ENCODE measurements around the gene C9orf50. TPM values are rescaled to one million over a fixed set of nuclear protein-coding genes. Genes with fewer than 3 reads are reported as not detected.

C9orf50 gene
- polyA plus RNA-seq, 2 of the 4 experiments (the other 2 are of a cell fraction), result 0.05 to 0.10 TPM

DNA sequence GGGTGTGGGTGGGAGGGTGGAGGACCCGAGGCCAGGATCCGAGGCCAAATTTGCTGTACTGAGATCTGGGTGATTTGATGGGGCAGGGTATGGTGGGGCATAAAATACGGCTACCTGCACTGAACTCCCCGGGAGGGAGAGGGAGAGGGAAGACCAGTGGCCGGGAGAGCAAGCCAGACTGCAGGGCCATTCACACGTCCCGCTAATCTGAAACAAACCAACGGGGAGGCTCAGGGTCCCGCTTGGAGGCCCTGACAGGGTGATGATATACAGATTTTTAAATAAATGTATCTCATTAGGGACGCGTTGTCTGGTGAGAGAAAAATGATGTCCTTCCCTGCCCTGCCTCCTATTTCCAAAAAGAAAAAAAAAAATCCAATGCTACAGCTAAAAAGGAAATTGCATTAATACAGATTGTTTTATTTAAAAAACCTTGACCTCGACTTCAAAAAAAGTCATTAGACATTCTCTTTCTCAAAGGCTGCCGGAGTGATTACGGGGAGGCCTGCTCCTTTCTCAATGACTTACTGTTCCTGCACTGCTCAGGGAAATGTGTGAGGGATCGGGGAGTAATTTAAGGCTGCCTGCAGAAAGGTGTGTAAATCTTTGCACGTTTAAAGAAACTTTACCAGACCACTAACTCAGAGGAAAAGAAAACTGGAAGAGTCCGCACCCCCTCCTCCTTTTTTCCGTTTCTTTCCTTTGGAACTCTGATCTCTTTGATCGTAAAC lies 33.1 kb upstream of the C9orf50 start (continued):
- TF ChIP-seq, protein P1, sequence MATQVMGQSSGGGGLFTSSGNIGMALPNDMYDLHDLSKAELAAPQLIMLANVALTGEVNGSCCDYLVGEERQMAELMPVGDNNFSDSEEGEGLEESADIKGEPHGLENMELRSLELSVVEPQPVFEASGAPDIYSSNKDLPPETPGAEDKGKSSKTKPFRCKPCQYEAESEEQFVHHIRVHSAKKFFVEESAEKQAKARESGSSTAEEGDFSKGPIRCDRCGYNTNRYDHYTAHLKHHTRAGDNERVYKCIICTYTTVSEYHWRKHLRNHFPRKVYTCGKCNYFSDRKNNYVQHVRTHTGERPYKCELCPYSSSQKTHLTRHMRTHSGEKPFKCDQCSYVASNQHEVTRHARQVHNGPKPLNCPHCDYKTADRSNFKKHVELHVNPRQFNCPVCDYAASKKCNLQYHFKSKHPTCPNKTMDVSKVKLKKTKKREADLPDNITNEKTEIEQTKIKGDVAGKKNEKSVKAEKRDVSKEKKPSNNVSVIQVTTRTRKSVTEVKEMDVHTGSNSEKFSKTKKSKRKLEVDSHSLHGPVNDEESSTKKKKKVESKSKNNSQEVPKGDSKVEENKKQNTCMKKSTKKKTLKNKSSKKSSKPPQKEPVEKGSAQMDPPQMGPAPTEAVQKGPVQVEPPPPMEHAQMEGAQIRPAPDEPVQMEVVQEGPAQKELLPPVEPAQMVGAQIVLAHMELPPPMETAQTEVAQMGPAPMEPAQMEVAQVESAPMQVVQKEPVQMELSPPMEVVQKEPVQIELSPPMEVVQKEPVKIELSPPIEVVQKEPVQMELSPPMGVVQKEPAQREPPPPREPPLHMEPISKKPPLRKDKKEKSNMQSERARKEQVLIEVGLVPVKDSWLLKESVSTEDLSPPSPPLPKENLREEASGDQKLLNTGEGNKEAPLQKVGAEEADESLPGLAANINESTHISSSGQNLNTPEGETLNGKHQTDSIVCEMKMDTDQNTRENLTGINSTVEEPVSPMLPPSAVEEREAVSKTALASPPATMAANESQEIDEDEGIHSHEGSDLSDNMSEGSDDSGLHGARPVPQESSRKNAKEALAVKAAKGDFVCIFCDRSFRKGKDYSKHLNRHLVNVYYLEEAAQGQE (IDR thresholded peaks at IDR 0.05), result no peak
- no peak for TF ChIP-seq ZSCAN20 (CRISPR knock-in tag; IDR thresholded peaks at IDR 0.05)
- TF ChIP-seq FOXS1 (CRISPR knock-in tag; IDR thresholded peaks at IDR 0.05), result no peak

DNA sequence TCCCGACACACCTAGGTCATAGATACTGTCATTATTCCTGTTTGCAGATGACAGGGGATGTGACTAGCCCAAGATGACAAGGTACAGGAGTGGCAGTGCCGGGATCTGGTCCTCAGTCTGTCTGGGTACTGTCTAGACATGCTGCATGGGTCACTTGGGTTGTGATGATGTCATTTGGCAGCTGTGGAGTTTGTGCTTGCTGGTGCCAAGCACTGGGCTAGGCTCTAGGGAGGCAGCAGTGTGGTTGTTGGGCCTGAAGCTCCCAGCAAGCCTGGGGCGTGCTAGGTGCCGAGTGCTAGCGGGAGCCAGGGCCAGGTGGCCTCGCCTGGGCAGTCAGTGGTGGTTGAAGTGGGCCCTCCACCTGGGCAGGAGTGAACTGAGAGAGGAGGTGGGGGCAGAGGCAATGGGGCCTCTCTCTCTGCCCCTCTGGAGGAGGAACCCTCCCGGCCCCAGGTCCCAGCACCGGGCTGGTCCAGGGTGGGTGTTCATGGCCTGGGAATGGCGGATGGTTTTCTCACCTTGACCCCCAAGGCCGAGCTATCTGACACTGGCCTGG lies 29.9 kb upstream of the C9orf50 start:
- Histone ChIP-seq H3K9me3 (no peaks in the 10 kb centered on the region), H3K4me3 (no peak overlapping the region), H3K4me1 (peaks cover 7% of the 10 kb centered on the region; the same call in 1 of the 3 replicates), H3K4me2 (no peak overlapping the region), H3K27ac (peak overlapping the region; percentile 11 to 38; a peak in 1 of 6 replicates)
- 82% methylated on average over 7 of the region's 10 CpGs for WGBS (ENCODE audit: missing lambda C conversion rate)
- ATAC-seq (peak; percentile 9 to 12; a peak in 1 of 6 replicates), DNase-seq (ENCODE audit: low read depth in 1 of 2, low spot score in 1 of 2) (peak in 1 of 2 experiments; percentile 42), FAIRE-seq (no peak)
- CTCF ChIA-PET, result interaction anchor here (1.0 to 4.4 kb wide), 4 partner anchors 8 to 133 kb away, joined by 3 to 24 read pairs (median 5); partner anchors contain the start of gene ASB6
- POLR2A ChIA-PET, result no interaction called here
- TF ChIP-seq BHLHE40 (IDR thresholded peaks at IDR 0.05; ENCODE audit: low read depth, low read length) (no peak), RARB (CRISPR knock-in tag; IDR thresholded peaks at IDR 0.05) (no peak), JUN (IDR thresholded peaks at IDR 0.05) (no peak), ZFP36 (IDR thresholded peaks at IDR 0.05; ENCODE audit: borderline replicate concordance, partially characterized antibody) (no peak), HDAC2 (IDR thresholded peaks at IDR 0.05) (no peak), E2F6 (IDR thresholded peaks at IDR 0.05; ENCODE audit: borderline replicate concordance, low read depth) (no peak), MAFK (IDR thresholded peaks at IDR 0.05; ENCODE audit: partially characterized antibody) (no peak), CHD2 (IDR thresholded peaks at IDR 0.05; ENCODE audit: low read length, partially characterized antibody) (no peak), KDM1A (IDR thresholded peaks at IDR 0.05; ENCODE audit: low read depth) (no peak), KDM5A (IDR thresholded peaks at IDR 0.05) (no peak), ESRRA (IDR thresholded peaks at IDR 0.05; ENCODE audit: borderline replicate concordance, low read length) (no peak)

- Histone ChIP-seq H3K4me2 (no peak overlapping the region), H3K9me3 (no peaks in the 10 kb centered on the region), H3K27ac (peak overlapping the region in 1 of 2 experiments; percentile 48; a peak in 1 of 6 replicates), H3K4me3 (no peak overlapping the region), H3K4me1 (peaks cover 7% of the 10 kb centered on the region; the same call in 1 of the 3 replicates)
- WGBS (ENCODE audit: missing lambda C conversion rate), result 83% methylated on average over 19 of the region's 20 CpGs
- DNase-seq (ENCODE audit: low read depth in 1 of 2, low spot score in 1 of 2) (no peak), FAIRE-seq (no peak), ATAC-seq (no peak)
- POLR2A ChIA-PET, result no interaction called here
- CTCF ChIA-PET, result interaction anchor here (1.0 to 4.4 kb wide), 7 partner anchors 8 to 140 kb away, joined by 3 to 24 read pairs (median 4); partner anchors contain the start of gene ASB6
- TF ChIP-seq FOXS1 (CRISPR knock-in tag; IDR thresholded peaks at IDR 0.05) (no peak), MYC (IDR thresholded peaks at IDR 0.05; ENCODE audit: borderline replicate concordance, low read length) (no peak), PBX3 (IDR thresholded peaks at IDR 0.05) (no peak), EHF (CRISPR knock-in tag; IDR thresholded peaks at IDR 0.05) (no peak), CHD2 (IDR thresholded peaks at IDR 0.05; ENCODE audit: low read length, partially characterized antibody) (no peak), CHD4 (IDR thresholded peaks at IDR 0.05; ENCODE audit: borderline replicate concordance) (no peak), HOXB13 (CRISPR knock-in tag; IDR thresholded peaks at IDR 0.05; ENCODE audit: low read depth) (no peak), ZNF302 (CRISPR knock-in tag; IDR thresholded peaks at IDR 0.05) (no peak), EP300 (IDR thresholded peaks at IDR 0.05) (no peak), KDM1A (IDR thresholded peaks at IDR 0.05; ENCODE audit: low read depth) (no peak)
- TF ChIP-seq, protein P1 (IDR thresholded peaks at IDR 0.05), result no peak
Measured at GRCh38 chr9:129649726-129650679, 29.1 kb upstream of the C9orf50 start.

Measured in A549 (cell line).